DND-41 (cell line): ENCODE measurements around the gene KRTAP10-7.
"Not testable (repeated sequence)": the region's sequence is repeated elsewhere in the genome, so short reads cannot be mapped to it uniquely, and the experiment has no call there.

Source experiments
- ATAC-seq: fragments of 200-7000 bp; cut with Tn5 transposase; 3 replicates; pipeline ENCODE4 v1.9.1; 2021; ENCODE audit warnings: low read depth; ENCODE audit not compliant: insufficient read depth
- DNase-seq: peaks from one replicate; pipeline ENCODE4 v3.0.0-alpha.2; 2020
- H2AFZ ChIP-seq: 2 replicates; pipeline ENCODE4 v1.6.0; 2012; ENCODE audit warnings: low read depth, low read length
- H3K27ac ChIP-seq: 2 replicates; pipeline ENCODE4 v1.5.1; 2012; ENCODE audit warnings: low read length, inconsistent platforms
- H3K27me3 ChIP-seq: fragments of 200-600 bp; sonication (generic); 2 replicates; pipeline ENCODE4 v1.6.0; 2012; ENCODE audit warnings: low read length, mild to moderate bottlenecking, inconsistent platforms; ENCODE audit not compliant: insufficient read depth, poor library complexity
- H3K36me3 ChIP-seq: 2 replicates; pipeline ENCODE4 v1.5.1; 2012; ENCODE audit warnings: low read length, inconsistent platforms; ENCODE audit not compliant: insufficient read depth
- H3K4me1 ChIP-seq: 2 replicates; pipeline ENCODE4 v1.5.1; 2012; ENCODE audit warnings: mild to moderate bottlenecking, low read length; ENCODE audit not compliant: insufficient read depth
- H3K4me2 ChIP-seq: 2 replicates; pipeline ENCODE4 v1.6.0; 2012; ENCODE audit warnings: mild to moderate bottlenecking, moderate library complexity, low read length, inconsistent platforms; ENCODE audit not compliant: insufficient read depth
- H3K4me3 ChIP-seq, 2 experiments: fragments of 200-600 bp in 1 of 2; shearing (Covaris generic) in 1 of 2; 2 replicates each; pipeline ENCODE4 v1.5.1; 2012 to 2016; ENCODE audit warnings: inconsistent platforms in 2 of 2, low read length in 2 of 2, mild to moderate bottlenecking in 2 of 2, low read depth in 1 of 2, moderate library complexity in 1 of 2
- H3K79me2 ChIP-seq: 2 replicates; pipeline ENCODE4 v1.6.0; 2012; ENCODE audit warnings: low read length, inconsistent platforms; ENCODE audit not compliant: insufficient read depth
- H3K9ac ChIP-seq: 2 replicates; pipeline ENCODE4 v1.6.0; 2012; ENCODE audit warnings: low read depth, mild to moderate bottlenecking, inconsistent platforms, low read length, moderate library complexity
- H3K9me3 ChIP-seq: 2 replicates; pipeline ENCODE4 v1.5.1; 2012; ENCODE audit warnings: low read length, moderate library complexity, mild to moderate bottlenecking, inconsistent platforms; ENCODE audit not compliant: insufficient read depth, severe bottlenecking
- H4K20me1 ChIP-seq: 2 replicates; pipeline ENCODE4 v1.6.0; 2012; ENCODE audit warnings: low read length; ENCODE audit not compliant: insufficient read depth
- CTCF ChIP-seq: IDR thresholded peaks from 2 replicates; pipeline ENCODE4 v1.5.1; 2012; ENCODE audit warnings: borderline replicate concordance, low read length, moderate library complexity, mild to moderate bottlenecking; ENCODE audit not compliant: poor library complexity, severe bottlenecking; ENCODE audit errors: extremely low read depth
- EZH2 ChIP-seq: IDR thresholded peaks from 3 replicates; pipeline ENCODE4 v1.6.1; 2012; ENCODE audit warnings: borderline replicate concordance, low read depth, mild to moderate bottlenecking, moderate library complexity, low read length, inconsistent platforms; ENCODE audit not compliant: severe bottlenecking

KRTAP10-7 gene

DNA sequence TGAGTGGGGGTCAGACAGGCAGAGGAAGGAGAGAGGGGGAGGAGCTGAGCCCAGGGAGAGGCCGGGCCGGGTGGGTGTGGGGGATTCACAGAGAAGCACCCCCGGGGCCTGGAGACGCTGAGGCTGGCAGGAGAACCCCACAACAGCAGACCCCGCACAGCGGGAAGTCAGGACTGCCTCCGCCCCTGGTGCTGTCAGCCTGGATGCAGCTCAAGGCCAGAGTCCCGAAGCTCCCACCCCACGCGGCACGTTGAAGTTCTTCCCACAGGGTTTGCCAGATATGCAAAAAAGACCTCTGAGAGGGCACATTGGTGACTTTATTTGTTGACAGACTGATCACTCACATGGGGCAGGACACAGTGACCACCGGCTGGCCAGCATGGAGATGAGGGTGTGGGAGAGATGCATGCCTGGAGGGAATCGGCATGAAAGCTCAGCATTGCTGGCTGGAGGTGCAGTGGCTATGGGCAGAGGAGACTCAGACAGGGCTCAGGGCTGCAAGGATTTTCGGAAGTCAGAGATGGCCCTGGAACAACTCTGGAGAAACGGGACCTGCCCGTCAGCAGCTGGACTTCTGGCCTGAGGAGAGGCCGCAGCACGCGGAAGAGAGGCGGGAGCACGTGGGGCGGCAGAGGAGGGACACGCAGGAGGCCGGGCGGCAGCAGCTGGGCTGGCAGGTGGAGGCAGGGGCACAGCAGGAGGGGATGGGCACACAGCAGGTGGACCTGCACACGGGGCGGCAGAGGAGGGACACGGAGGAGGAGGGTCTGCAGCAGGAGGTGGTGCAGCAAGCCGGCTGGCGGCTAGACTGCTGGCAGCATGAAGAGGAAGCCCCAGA lies 42.7 kb upstream of the KRTAP10-7 start:
- no peak for TF ChIP-seq EZH2
- TF ChIP-seq CTCF = no peak
- Histone ChIP-seq H3K9me3 (no peaks in the 10 kb centered on the region), H3K27ac (no peak overlapping the region), H3K36me3 (no peaks in the 10 kb centered on the region), H4K20me1 (no peaks in the 10 kb centered on the region), H3K4me3 (no peak overlapping the region), H2AFZ (no peak overlapping the region), H3K27me3 (no peaks in the 10 kb centered on the region), H3K9ac (no peak overlapping the region), H3K4me2 (no peak overlapping the region), H3K79me2 (no peaks in the 10 kb centered on the region), H3K4me1 (no peaks in the 10 kb centered on the region)
- ATAC-seq (no peak), DNase-seq (no peak)

DNA sequence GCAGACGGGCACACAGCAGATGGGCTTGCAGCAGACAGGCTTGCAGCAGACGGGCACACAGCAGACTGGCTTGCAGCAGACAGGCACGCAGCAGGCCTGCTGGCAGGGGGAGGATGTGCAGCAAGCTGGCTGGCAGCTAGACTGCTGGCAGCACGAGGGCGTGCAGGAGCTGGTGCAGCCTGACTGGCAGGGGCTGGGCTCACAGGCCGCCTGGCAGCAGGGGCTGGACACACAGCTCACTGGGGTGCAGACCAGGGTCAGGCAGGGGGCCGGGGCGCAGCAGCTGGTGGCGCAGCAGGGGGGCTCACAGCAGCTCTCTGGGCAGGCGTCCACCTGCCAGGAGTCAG lies 42.1 kb upstream of the KRTAP10-7 start:
- H3K4me3 ChIP-seq, H3K4me2 ChIP-seq, ATAC-seq, H3K9ac ChIP-seq, H3K79me2 ChIP-seq, H2AFZ ChIP-seq, H3K36me3 ChIP-seq, H3K9me3 ChIP-seq, H3K27ac ChIP-seq, H3K4me1 ChIP-seq, H3K27me3 ChIP-seq, DNase-seq, H4K20me1 ChIP-seq: not testable (repeated sequence)

DNA sequence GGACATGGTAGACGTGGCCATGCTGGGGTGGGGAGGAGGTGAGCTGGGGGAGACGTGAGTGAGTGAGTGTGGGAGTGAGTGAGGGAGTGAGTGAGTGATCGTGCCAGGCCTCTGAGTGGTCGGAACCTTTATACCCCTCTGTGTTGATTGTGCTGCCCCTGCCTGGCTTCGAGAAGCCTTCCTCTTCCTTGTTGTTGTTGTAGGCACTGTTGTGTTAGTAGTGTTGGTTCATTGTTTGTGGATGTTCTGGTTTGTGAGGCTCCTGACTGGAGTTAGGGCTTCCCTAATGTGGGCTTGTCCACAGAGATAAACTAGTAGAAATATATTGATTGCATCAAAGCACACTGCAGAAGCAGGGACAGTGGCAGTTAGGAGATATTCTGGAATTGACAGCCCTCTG lies 41.7 kb upstream of the KRTAP10-7 start, which contains the start of gene KRTAP10-3:
Gene KRTAP10-3 (minus strand): TSS at position 101 of the 400 bp plus-strand sequence. CDS start 80 bp downstream, at position 21.
- Histone ChIP-seq H3K4me2 (no peak within 1 kb of the TSS), H3K4me3 (no peak within 1 kb of the TSS), H3K79me2 (no peaks in the 10 kb centered on the region), H3K9me3 (no peaks in the 10 kb centered on the region), H3K36me3 (no peaks in the 10 kb centered on the region), H3K27ac (no peak within 1 kb of the TSS), H4K20me1 (no peaks in the 10 kb centered on the region), H3K9ac (no peak within 1 kb of the TSS), H3K27me3 (no peaks in the 10 kb centered on the region), H2AFZ (no peak within 1 kb of the TSS), H3K4me1 (no peaks in the 10 kb centered on the region)
- DNase-seq (no peak), ATAC-seq (no peak)
- no peak for TF ChIP-seq CTCF
- TF ChIP-seq EZH2 = no peak

- no peaks in the 10 kb centered on the region for H4K20me1 ChIP-seq
- no peaks in the 10 kb centered on the region for H3K79me2 ChIP-seq
- no peak for TF ChIP-seq EZH2
- TF ChIP-seq CTCF = no peak
- H3K9me3 ChIP-seq = no peaks in the 10 kb centered on the region
- H3K27ac ChIP-seq = no peak overlapping the region
- no peak for ATAC-seq
- no peaks in the 10 kb centered on the region for H3K4me1 ChIP-seq
- no peak overlapping the region for H3K4me3 ChIP-seq
- H3K36me3 ChIP-seq = no peaks in the 10 kb centered on the region
- H3K27me3 ChIP-seq = no peaks in the 10 kb centered on the region
- no peak for DNase-seq
- no peak overlapping the region for H3K4me2 ChIP-seq
- no peak overlapping the region for H3K9ac ChIP-seq
- H2AFZ ChIP-seq = no peak overlapping the region
Observed at GRCh38 chr21:44564099-44564498, 36.3 kb upstream of the KRTAP10-7 start.
